Pulmonary artery endothelial cell (primary cell): Measurements from ENCODE around the gene PARD3. TPM values are rescaled to one million over a fixed set of nuclear protein-coding genes. Genes with fewer than 3 reads are reported as not detected.
"Not testable (repeated sequence)": the region's sequence is repeated elsewhere in the genome, so short reads cannot be mapped to it uniquely, and the experiment has no call there.

ENCODE experiments used
- DNase-seq: peaks from one replicate; pipeline ENCODE4 v3.0.0-alpha.2; 2011; ENCODE audit warnings: low read depth, low spot score
- total RNA-seq: library from RNA; depleted of rRNA; stranded (reverse); fragments of >200 nt; gene quantifications from 2 replicates; pipeline ENCODE4 v1.2.3, GENCODE V29; 2014

Gene PARD3
- total RNA-seq, 1 donor from 2014 or later, result 34.8 TPM

GRCh38 chr10:34359435-34359813 lies 455.7 kb downstream of the PARD3 start:
- DNase-seq, result no peak

- DNase-seq, result no peak
Observed at GRCh38 chr10:34358729-34359434, 456.2 kb downstream of the PARD3 start.

GRCh38 chr10:34356463-34356862 lies 458.6 kb downstream of the PARD3 start:
- no peak for DNase-seq

GRCh38 chr10:34353530-34353929 lies 461.6 kb downstream of the PARD3 start:
- not testable (repeated sequence) for DNase-seq

- not testable (repeated sequence) for DNase-seq
Observed at GRCh38 chr10:34352599-34353204, 462.4 kb downstream of the PARD3 start.

GRCh38 chr10:34351161-34351560 lies 463.9 kb downstream of the PARD3 start:
- DNase-seq, result no peak

GRCh38 chr10:34348917-34349485 lies 466.1 kb downstream of the PARD3 start:
- DNase-seq, result no peak

GRCh38 chr10:34348021-34348420 lies 467.1 kb downstream of the PARD3 start:
- DNase-seq, result no peak

- no peak for DNase-seq
Observed at GRCh38 chr10:34347131-34347530, 468.0 kb downstream of the PARD3 start.

- no peak for DNase-seq
Observed at GRCh38 chr10:34346516-34347100, 468.5 kb downstream of the PARD3 start.

GRCh38 chr10:34345383-34345782 lies 469.7 kb downstream of the PARD3 start:
- DNase-seq, result no peak

GRCh38 chr10:34343764-34344163 lies 471.3 kb downstream of the PARD3 start:
- DNase-seq, result no peak

GRCh38 chr10:34341473-34341872 lies 473.6 kb downstream of the PARD3 start:
- no peak for DNase-seq

GRCh38 chr10:34340934-34341333 lies 474.2 kb downstream of the PARD3 start:
- DNase-seq, result no peak

GRCh38 chr10:34339816-34340553 lies 475.1 kb downstream of the PARD3 start:
- DNase-seq, result no peak

GRCh38 chr10:34337917-34338316 lies 477.2 kb downstream of the PARD3 start:
- peak; percentile 5 for DNase-seq

GRCh38 chr10:34335960-34336690 lies 479.0 kb downstream of the PARD3 start:
- DNase-seq, result no peak

GRCh38 chr10:34334908-34335307 lies 480.2 kb downstream of the PARD3 start:
- no peak for DNase-seq

- DNase-seq, result no peak
Observed at GRCh38 chr10:34333513-34333912, 481.6 kb downstream of the PARD3 start.

GRCh38 chr10:34327184-34327583 lies 487.9 kb downstream of the PARD3 start:
- no peak for DNase-seq

- DNase-seq, result no peak
Observed at GRCh38 chr10:34323192-34323591, 491.9 kb downstream of the PARD3 start.
